Keratinocyte (primary cell): ENCODE data around the gene CAPN2. TPM values are rescaled to one million over a fixed set of nuclear protein-coding genes. Genes with fewer than 3 reads are reported as not detected.
A peak's percentile ranks its signal among the peaks of the same experiment; 100 is the strongest.

Experiments
- DNase-seq: peaks from one replicate; pipeline ENCODE4 v3.0.0-alpha.2; 2011; ENCODE audit warnings: low read depth, missing footprints, low spot score
- FAIRE-seq: peaks from 2 replicates; lab custom pipeline; 2011; peaks lifted over from hg19 to GRCh38; lab: Jason Lieb, UNC
- H2AFZ ChIP-seq: 2 replicates; pipeline ENCODE4 v1.6.0; 2012; ENCODE audit warnings: low read length, control low read depth, inconsistent platforms; ENCODE audit not compliant: control insufficient read depth
- H3K27ac ChIP-seq: 2 replicates; pipeline ENCODE4 v1.5.1; 2011; ENCODE audit warnings: low read length; ENCODE audit not compliant: control insufficient read depth, insufficient read depth
- H3K27me3 ChIP-seq: 3 replicates; pipeline ENCODE4 v1.6.0; 2011; ENCODE audit warnings: low read length; ENCODE audit not compliant: control insufficient read depth, insufficient read depth; ENCODE audit errors: extremely low read depth
- H3K36me3 ChIP-seq, 2 experiments: 2 replicates in 1 of 2; 3 replicates in 1 of 2; pipeline ENCODE4 v1.5.1; 2011; ENCODE audit warnings: low read length in 2 of 2, mild to moderate bottlenecking in 1 of 2; ENCODE audit not compliant: control insufficient read depth in 2 of 2, insufficient read depth in 2 of 2; ENCODE audit errors: extremely low read depth in 1 of 2
- H3K4me1 ChIP-seq: 3 replicates; pipeline ENCODE4 v1.5.1; 2011; ENCODE audit warnings: low read length; ENCODE audit not compliant: control insufficient read depth, insufficient read depth; ENCODE audit errors: extremely low read depth
- H3K4me2 ChIP-seq: 3 replicates; pipeline ENCODE4 v1.6.0; 2011; ENCODE audit warnings: low read depth, low read length; ENCODE audit not compliant: control insufficient read depth, insufficient read depth; ENCODE audit errors: extremely low read depth
- H3K4me3 ChIP-seq, 3 experiments: fragments of 200-600 bp in 1 of 3; sonication (generic) in 1 of 3; 2 replicates in 2 of 3; 3 replicates in 1 of 3; pipeline ENCODE4 v1.5.1; 2011 to 2016; ENCODE audit warnings: low read length in 3 of 3, mild to moderate bottlenecking in 3 of 3, control low read depth in 2 of 3, inconsistent platforms in 1 of 3, low read depth in 1 of 3, mixed read lengths in 1 of 3, mixed run types in 1 of 3, moderate library complexity in 1 of 3; ENCODE audit not compliant: control insufficient read depth in 2 of 3, insufficient read depth in 2 of 3; ENCODE audit errors: extremely low read depth in 1 of 3
- H3K79me2 ChIP-seq: 2 replicates; pipeline ENCODE4 v1.6.0; 2012; ENCODE audit warnings: low read length; ENCODE audit not compliant: control insufficient read depth, insufficient read depth
- H3K9ac ChIP-seq: 3 replicates; pipeline ENCODE4 v1.6.0; 2011; ENCODE audit warnings: low read length; ENCODE audit not compliant: control insufficient read depth, insufficient read depth; ENCODE audit errors: extremely low read depth
- H3K9me1 ChIP-seq: 3 replicates; pipeline ENCODE4 v1.6.0; 2011; ENCODE audit warnings: low read length; ENCODE audit not compliant: control insufficient read depth, insufficient read depth; ENCODE audit errors: extremely low read depth
- H3K9me3 ChIP-seq: 2 replicates; pipeline ENCODE4 v1.5.1; 2012; ENCODE audit warnings: low read depth, low read length; ENCODE audit not compliant: control insufficient read depth
- H4K20me1 ChIP-seq: 3 replicates; pipeline ENCODE4 v1.6.0; 2011; ENCODE audit warnings: low read length; ENCODE audit not compliant: control insufficient read depth, insufficient read depth; ENCODE audit errors: extremely low read depth
- EZH2 ChIP-seq: IDR thresholded peaks from one replicate; pipeline ENCODE4 v1.6.1; 2012; ENCODE audit warnings: inconsistent platforms, mild to moderate bottlenecking, low read length, moderate library complexity
- dilution Hi-C: fragments of 300-500 bp; cut with MboI; formaldehyde crosslinking; loops from one replicate; pipeline ENCODE4 v1.7.0; 2020; ENCODE audit warnings: low sequenced_read_pairs; ENCODE audit not compliant: extremely low pct_ligation_motif_present
- polyA plus RNA-seq, 5 experiments: library from polyadenylated mRNA; depleted of rRNA in 3 of 5; stranded (reverse) in 3 of 5; stranded (forward) in 1 of 5; unstranded in 1 of 5; fragments of >200 nt; gene quantifications; 1 replicate in 1 of 5; 2 replicates in 3 of 5; 3 replicates in 1 of 5; pipeline versions ENCODE4 v1.2.1 to v1.2.3, GENCODE V29; 2011 to 2012; ENCODE audit warnings: missing spikeins in 2 of 5, low read depth in 1 of 5, low replicate concordance in 1 of 5
- TF ChIP-seq, protein P1 (sequence below), 3 experiments: IDR thresholded peaks in 1 of 3; conservative IDR thresholded peaks in 1 of 3; optimal IDR thresholded peaks in 1 of 3; 2 replicates in 2 of 3; 3 replicates in 1 of 3; pipeline versions ENCODE3 to v1.5.1; 2011; ENCODE audit warnings: low read length in 3 of 3, mild to moderate bottlenecking in 3 of 3, moderate library complexity in 2 of 3, control low read depth in 1 of 3, inconsistent platforms in 1 of 3; ENCODE audit not compliant: insufficient read depth in 2 of 3; ENCODE audit errors: extremely low read depth in 1 of 3

CAPN2 gene
- polyA plus RNA-seq, 1 donor (not counting 4 experiments of a cell fraction or from before 2014, with no cell fraction given) = 366 TPM

DNA sequence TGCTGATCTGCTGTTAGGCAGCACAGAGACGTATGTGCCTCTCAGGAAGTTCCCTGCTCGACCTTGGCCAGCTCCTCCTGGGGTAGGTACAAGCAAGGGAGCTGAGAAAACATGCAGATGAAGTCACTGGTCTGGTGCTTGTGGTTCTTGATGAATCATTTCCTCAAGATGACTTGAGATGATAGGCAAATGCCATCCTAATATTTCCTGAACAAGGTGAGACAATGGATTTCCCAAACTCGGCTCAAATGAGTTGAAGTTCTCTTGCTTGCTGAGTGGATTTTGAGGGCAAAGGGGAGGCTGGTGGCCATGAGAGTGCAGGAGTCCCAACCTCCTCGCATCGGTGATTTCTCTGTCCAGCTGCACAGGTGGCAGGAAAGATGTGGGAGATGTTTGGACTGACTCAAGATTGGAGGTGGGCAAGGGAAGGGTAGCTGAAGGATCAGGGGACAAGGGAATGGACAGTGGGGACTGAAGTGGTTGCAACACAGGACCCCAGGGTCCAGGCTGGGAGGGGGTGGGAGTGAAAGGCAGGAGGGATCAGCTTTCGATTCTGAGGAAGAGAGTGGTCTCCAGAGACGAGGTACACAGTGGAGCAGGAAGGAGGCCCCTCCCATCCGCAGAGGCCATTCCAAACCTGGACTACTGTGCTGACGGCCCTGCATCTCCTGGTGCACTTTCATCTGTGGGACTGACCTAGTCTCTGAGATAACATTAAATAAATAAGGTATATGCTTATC, 63.9 kb downstream of the CAPN2 start:
- Histone ChIP-seq H3K27ac (peak overlapping the region; percentile 83), H3K4me3 (no peak overlapping the region), H3K9ac (no peak overlapping the region), H3K4me2 (peak overlapping the region; percentile 72), H2AFZ (no peak overlapping the region), H3K9me3 (no peaks in the 10 kb centered on the region), H3K9me1 (peaks cover 3% of the 10 kb centered on the region), H3K27me3 (no peaks in the 10 kb centered on the region), H4K20me1 (no peaks in the 10 kb centered on the region), H3K36me3 (peaks cover 22 to 42% of the 10 kb centered on the region in 2 experiments), H3K4me1 (peaks cover 46% of the 10 kb centered on the region), H3K79me2 (no peaks in the 10 kb centered on the region)
- DNase-seq = peak; percentile 71
- dilution Hi-C loops = no loop called here
- peak; percentile 91 for FAIRE-seq
- no peak for TF ChIP-seq EZH2
- TF ChIP-seq, protein P1, sequence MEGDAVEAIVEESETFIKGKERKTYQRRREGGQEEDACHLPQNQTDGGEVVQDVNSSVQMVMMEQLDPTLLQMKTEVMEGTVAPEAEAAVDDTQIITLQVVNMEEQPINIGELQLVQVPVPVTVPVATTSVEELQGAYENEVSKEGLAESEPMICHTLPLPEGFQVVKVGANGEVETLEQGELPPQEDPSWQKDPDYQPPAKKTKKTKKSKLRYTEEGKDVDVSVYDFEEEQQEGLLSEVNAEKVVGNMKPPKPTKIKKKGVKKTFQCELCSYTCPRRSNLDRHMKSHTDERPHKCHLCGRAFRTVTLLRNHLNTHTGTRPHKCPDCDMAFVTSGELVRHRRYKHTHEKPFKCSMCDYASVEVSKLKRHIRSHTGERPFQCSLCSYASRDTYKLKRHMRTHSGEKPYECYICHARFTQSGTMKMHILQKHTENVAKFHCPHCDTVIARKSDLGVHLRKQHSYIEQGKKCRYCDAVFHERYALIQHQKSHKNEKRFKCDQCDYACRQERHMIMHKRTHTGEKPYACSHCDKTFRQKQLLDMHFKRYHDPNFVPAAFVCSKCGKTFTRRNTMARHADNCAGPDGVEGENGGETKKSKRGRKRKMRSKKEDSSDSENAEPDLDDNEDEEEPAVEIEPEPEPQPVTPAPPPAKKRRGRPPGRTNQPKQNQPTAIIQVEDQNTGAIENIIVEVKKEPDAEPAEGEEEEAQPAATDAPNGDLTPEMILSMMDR (optimal IDR thresholded peaks at IDR 0.05 in 1 of 3, IDR thresholded peaks at IDR 0.05 in 1 of 3, conservative IDR thresholded peaks at IDR 0.05 in 1 of 3; ENCODE audit: extremely low read depth in 1 of 3, insufficient read depth in 2 of 3, low read length in 3 of 3) = no peak

DNA sequence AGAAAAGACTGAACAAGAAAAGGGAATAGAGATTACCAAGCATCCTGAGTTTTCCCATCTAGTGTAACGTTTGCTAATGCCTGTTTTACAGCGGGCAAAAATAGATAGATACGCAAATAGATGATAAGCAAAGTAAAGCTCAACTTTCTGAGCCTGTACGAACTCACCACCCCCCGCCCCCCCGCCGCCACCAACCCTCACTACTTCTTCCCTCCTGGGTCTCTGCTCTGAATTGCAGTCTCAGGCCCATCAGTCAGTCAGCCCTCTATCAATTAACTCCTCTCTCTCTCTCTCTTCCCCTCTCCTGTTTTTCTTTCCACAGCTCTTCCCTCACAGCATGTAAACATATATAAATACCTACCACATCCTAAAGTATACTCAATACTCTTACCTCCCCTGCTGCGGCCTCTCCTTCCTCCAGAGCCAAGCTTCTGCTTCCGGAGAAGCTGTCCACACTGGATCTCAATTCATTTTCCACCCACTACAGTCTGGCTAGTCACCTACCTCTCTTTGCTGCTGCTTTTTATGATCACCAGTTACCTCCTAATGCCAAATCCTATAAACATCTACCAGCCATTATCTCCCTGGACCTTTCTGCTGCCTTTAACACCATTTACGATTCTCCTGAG, 64.6 kb downstream of the CAPN2 start:
- no peaks in the 10 kb centered on the region for H4K20me1 ChIP-seq
- H3K9me3 ChIP-seq = no peaks in the 10 kb centered on the region
- no peak overlapping the region for H3K4me2 ChIP-seq
- DNase-seq (no peak), FAIRE-seq (no peak)
- no peaks in the 10 kb centered on the region for H3K79me2 ChIP-seq
- H3K4me3 ChIP-seq = no peak overlapping the region
- dilution Hi-C loops = no loop called here
- H3K36me3 ChIP-seq = peaks cover 22 to 41% of the 10 kb centered on the region in 2 experiments
- no peaks in the 10 kb centered on the region for H3K27me3 ChIP-seq
- H3K9ac ChIP-seq = no peak overlapping the region
- peak overlapping the region; percentile 83 for H3K27ac ChIP-seq
- TF ChIP-seq EZH2 = no peak
- TF ChIP-seq, protein P1 (optimal IDR thresholded peaks at IDR 0.05 in 1 of 3, IDR thresholded peaks at IDR 0.05 in 1 of 3, conservative IDR thresholded peaks at IDR 0.05 in 1 of 3; ENCODE audit: extremely low read depth in 1 of 3, insufficient read depth in 2 of 3, low read length in 3 of 3) = no peak
- peaks cover 39% of the 10 kb centered on the region for H3K4me1 ChIP-seq
- H3K9me1 ChIP-seq = peaks cover 3% of the 10 kb centered on the region
- no peak overlapping the region for H2AFZ ChIP-seq
